HFFc6 (cell line): ENCODE measurements around the gene LCN1. TPM values are rescaled to one million over a fixed set of nuclear protein-coding genes. Genes with fewer than 3 reads are reported as not detected.

Experiments
- DNase-seq: peaks from one replicate; pipeline ENCODE4 v3.0.0-alpha.2; 2018
- H3K27ac Mint-ChIP-seq: 2 replicates; pipeline ENCODE4 v1.8.0; 2020; ENCODE audit warnings: mild to moderate bottlenecking, mixed read lengths
- H3K27me3 Mint-ChIP-seq: 2 replicates; pipeline ENCODE4 v1.8.0; 2021; ENCODE audit warnings: mild to moderate bottlenecking, moderate library complexity, mixed read lengths; ENCODE audit not compliant: insufficient read depth
- H3K36me3 Mint-ChIP-seq: 2 replicates; pipeline ENCODE4 v1.8.0; 2021; ENCODE audit warnings: low read depth, mixed read lengths
- H3K4me1 Mint-ChIP-seq: 2 replicates; pipeline ENCODE4 v1.8.0; 2020; ENCODE audit warnings: low read depth, mixed read lengths
- H3K4me3 Mint-ChIP-seq: 2 replicates; pipeline ENCODE4 v1.8.0; 2020; ENCODE audit warnings: mild to moderate bottlenecking, moderate library complexity, mixed read lengths
- H3K9me3 Mint-ChIP-seq: 2 replicates; pipeline ENCODE4 v1.8.0; 2020; ENCODE audit warnings: mild to moderate bottlenecking, mixed read lengths
- long read RNA-seq: library from polyadenylated mRNA; unstranded; transcript quantifications from one replicate; pipeline ENCODE4 v2.0.0, GENCODE V29; 2019
- total RNA-seq, 6 experiments: library from RNA; stranded (reverse); fragmentation: NEBNext Ultra II Directional; extraction: Animal tissue kit (Norgen Biotek cat#: 25700); gene quantifications; 2 replicates in 1 of 6; 3 replicates in 5 of 6; pipeline ENCODE4 v1.2.3, GENCODE V29; 2021
- TF ChIP-seq, protein P1 (sequence below): fragments of 200-600 bp; sonication (generic); IDR thresholded peaks from 2 replicates; pipeline ENCODE4 v1.5.0; 2021; ENCODE audit warnings: antibody characterized with exemption, mild to moderate bottlenecking

Gene LCN1
- under 1 TPM in 2 of 6 experiments, not detected in 4; 0.28 to 0.46 TPM for total RNA-seq
- long read RNA-seq = 0 reads

GRCh38 chr9:135520916-135521607, at the start of gene LCN1:
Gene LCN1, plus strand, starts transcription at chr9:135521440. Its CDS starts 58 bp downstream, at chr9:135521498.
- no peak within 1 kb of the TSS for H3K4me3 Mint-ChIP-seq
- H3K27ac Mint-ChIP-seq = no peak within 1 kb of the TSS
- no peaks in the 10 kb centered on the region for H3K4me1 Mint-ChIP-seq
- DNase-seq = no peak
- no peaks in the 10 kb centered on the region for H3K9me3 Mint-ChIP-seq
- TF ChIP-seq, protein P1, sequence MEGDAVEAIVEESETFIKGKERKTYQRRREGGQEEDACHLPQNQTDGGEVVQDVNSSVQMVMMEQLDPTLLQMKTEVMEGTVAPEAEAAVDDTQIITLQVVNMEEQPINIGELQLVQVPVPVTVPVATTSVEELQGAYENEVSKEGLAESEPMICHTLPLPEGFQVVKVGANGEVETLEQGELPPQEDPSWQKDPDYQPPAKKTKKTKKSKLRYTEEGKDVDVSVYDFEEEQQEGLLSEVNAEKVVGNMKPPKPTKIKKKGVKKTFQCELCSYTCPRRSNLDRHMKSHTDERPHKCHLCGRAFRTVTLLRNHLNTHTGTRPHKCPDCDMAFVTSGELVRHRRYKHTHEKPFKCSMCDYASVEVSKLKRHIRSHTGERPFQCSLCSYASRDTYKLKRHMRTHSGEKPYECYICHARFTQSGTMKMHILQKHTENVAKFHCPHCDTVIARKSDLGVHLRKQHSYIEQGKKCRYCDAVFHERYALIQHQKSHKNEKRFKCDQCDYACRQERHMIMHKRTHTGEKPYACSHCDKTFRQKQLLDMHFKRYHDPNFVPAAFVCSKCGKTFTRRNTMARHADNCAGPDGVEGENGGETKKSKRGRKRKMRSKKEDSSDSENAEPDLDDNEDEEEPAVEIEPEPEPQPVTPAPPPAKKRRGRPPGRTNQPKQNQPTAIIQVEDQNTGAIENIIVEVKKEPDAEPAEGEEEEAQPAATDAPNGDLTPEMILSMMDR = no peak
- no peaks in the 10 kb centered on the region for H3K36me3 Mint-ChIP-seq
- H3K27me3 Mint-ChIP-seq = peaks cover 22% of the 10 kb centered on the region

DNA sequence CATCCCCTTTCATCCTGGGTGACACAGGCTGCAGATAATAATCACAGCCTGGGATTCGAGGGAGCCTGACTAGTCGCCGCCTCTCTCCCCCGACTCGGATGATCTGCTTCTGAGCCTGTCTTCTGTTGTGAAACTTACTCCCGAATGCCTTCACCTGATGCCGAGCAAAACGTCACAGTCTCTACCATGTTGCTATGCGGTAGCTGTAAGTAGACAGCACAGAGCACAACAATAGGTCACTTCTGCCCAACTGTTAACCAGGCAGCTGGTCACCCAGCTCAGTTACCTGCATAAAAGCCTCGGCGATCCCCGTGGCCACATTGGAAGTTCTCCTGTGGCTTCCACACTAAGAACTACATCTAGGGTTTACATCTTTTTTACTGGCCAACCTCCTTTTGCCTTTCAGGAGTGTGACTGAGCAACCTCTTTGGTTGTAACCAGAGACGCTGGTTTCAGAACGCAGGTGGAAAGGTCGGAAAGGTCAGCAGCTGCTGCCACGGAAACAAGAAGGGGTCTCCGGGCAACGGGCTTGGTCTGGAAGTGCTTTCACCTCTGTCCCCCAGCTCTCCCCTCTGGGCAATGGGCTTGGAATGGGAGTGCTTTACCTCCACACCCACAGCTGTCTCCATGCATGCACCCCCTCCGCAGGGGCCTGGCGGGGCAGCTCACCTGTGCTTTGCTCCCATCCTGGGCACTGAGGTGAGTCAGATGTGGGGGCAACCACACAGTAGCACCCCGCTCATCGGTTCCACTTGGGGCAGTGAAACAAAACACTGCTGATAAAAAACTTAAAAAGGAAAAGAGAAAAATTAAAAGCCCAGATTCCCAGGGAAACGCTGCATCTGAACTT, 49.2 kb upstream of the LCN1 start:
- H3K27me3 Mint-ChIP-seq = no peaks in the 10 kb centered on the region; the same call in 1 of the 2 replicates
- DNase-seq = no peak
- TF ChIP-seq, protein P1 = no peak
- H3K4me1 Mint-ChIP-seq = peaks cover 35% of the 10 kb centered on the region
- H3K36me3 Mint-ChIP-seq = peaks cover 8% of the 10 kb centered on the region
- H3K4me3 Mint-ChIP-seq = no peak overlapping the region
- no peaks in the 10 kb centered on the region for H3K9me3 Mint-ChIP-seq
- no peak overlapping the region for H3K27ac Mint-ChIP-seq

- H3K4me1 Mint-ChIP-seq = peaks cover 37% of the 10 kb centered on the region
- H3K27ac Mint-ChIP-seq = no peak overlapping the region
- H3K4me3 Mint-ChIP-seq = no peak overlapping the region
- DNase-seq = no peak
- TF ChIP-seq, protein P1 = no peak
- peaks cover 8% of the 10 kb centered on the region for H3K36me3 Mint-ChIP-seq
- H3K27me3 Mint-ChIP-seq = no peaks in the 10 kb centered on the region; the same call in 1 of the 2 replicates
- no peaks in the 10 kb centered on the region for H3K9me3 Mint-ChIP-seq
These were observed 47.2 kb upstream of the LCN1 start for GRCh38 chr9:135473972-135474543.

DNA sequence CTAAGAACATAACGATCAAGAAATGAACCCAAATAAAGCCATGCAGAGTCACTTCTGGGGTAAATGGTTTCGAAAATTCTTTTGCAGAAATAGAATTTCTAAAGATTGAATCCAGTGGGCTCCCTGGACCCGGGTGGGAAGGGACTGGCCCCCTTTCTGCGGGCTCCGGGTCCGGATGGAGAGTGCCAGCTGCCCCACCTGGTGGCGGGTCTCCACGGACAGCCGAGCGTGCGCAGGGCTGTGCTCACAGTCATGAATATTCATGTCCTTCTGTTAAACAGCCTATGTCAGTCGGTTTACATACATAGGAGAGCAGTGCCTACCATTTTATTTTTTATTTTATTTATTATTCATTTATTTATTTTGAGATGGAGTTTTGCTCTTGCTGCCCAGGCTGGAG, 46.3 kb upstream of the LCN1 start:
- TF ChIP-seq, protein P1 = peak; percentile 76
- Mint-ChIP-seq H3K36me3 (peaks cover 8% of the 10 kb centered on the region), H3K9me3 (no peaks in the 10 kb centered on the region), H3K27ac (no peak overlapping the region), H3K27me3 (no peaks in the 10 kb centered on the region; the same call in 1 of the 2 replicates), H3K4me1 (peaks cover 29% of the 10 kb centered on the region), H3K4me3 (no peak overlapping the region; the same call in 1 of the 2 replicates)
- peak; percentile 37 for DNase-seq

DNA sequence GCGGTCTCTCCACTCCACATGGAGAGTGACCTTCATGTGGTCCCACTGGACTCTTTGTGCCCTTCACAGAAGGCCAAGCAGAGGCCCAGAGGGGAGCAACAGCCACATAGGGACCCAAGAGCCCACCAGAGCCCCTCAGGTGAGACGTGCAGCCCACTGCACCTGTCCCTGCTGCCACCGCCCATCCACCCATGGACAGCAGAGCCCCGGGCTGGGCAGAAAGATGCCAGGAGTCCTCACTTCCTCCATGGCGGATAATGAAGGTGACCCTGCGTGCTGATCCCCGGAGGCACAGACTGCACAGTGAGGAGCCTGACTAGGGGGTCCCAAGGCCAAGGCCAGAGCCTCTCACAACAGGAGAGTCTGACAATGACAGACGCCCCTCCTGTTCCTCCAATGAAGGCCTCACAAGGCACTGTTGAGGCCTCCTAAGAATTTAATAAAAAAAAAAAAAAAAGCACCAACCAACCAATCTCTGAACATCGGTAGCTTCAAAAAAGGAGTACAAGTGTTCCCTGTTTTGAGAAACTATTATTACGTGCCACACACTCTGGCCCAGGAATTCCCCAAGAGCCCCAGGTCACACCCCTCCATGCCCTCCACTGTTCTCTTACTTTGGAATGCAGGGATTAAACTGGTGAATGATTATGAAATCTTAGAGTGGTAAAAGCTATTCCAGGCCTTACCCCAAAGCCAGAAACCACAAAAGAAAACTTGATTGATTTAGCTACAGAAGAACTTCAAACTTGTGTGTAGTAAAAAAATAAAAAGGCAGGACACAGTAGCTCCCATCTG, 44.5 kb upstream of the LCN1 start:
- no peak for DNase-seq
- no peaks in the 10 kb centered on the region for H3K9me3 Mint-ChIP-seq
- H3K27me3 Mint-ChIP-seq = no peaks in the 10 kb centered on the region; the same call in 1 of the 2 replicates
- H3K4me3 Mint-ChIP-seq = no peak overlapping the region
- no peaks in the 10 kb centered on the region for H3K36me3 Mint-ChIP-seq
- TF ChIP-seq, protein P1 = no peak
- no peak overlapping the region for H3K27ac Mint-ChIP-seq
- H3K4me1 Mint-ChIP-seq = peaks cover 21% of the 10 kb centered on the region
